Coronary artery (tissue), 2 donors: ENCODE measurements around the gene LRFN4.

Source experiments
- DNase-seq: peaks from one replicate; pipeline ENCODE4 v3.0.0-alpha.2; 2017; ENCODE audit warnings: low spot score
- H3K27ac ChIP-seq, 2 donors: fragments of 200-600 bp; sonication (generic); one replicate each; pipeline ENCODE4 v1.5.1; 2016 to 2019
- H3K4me3 ChIP-seq: fragments of 200-600 bp; sonication (generic); 2 replicates; pipeline ENCODE4 v1.5.1; 2016; ENCODE audit warnings: mild to moderate bottlenecking, moderate library complexity
- CTCF ChIP-seq: fragments of 200-600 bp; sonication (generic); IDR thresholded peaks from one replicate; pipeline ENCODE4 v1.5.1; 2019; ENCODE audit warnings: antibody characterized with exemption

Gene LRFN4

GRCh38 chr11:66854231-66854661 lies 2.6 kb upstream of the LRFN4 start:
- no peak for TF ChIP-seq CTCF
- no peak overlapping the region for H3K4me3 ChIP-seq
- H3K27ac ChIP-seq, result no peak overlapping the region
- DNase-seq, result no peak

- Histone ChIP-seq H3K27ac (no peak overlapping the region), H3K4me3 (no peak overlapping the region)
- no peak for DNase-seq
- no peak for TF ChIP-seq CTCF
Measured at GRCh38 chr11:66854729-66855211, 2.1 kb upstream of the LRFN4 start.

GRCh38 chr11:66855574-66856495 lies 1.0 kb upstream of the LRFN4 start:
- peak overlapping the region; percentile 90 to 92 for H3K27ac ChIP-seq
- no peak for TF ChIP-seq CTCF
- DNase-seq, result peak; percentile 97
- H3K4me3 ChIP-seq, result peak overlapping the region; percentile 79

- peak overlapping the region; percentile 79 for H3K4me3 ChIP-seq
- TF ChIP-seq CTCF, result no peak
- no peak for DNase-seq
- peak overlapping the region; percentile 55 to 92 for H3K27ac ChIP-seq
Measured at GRCh38 chr11:66857234-66857926, 516 bp downstream of the LRFN4 start.

- Histone ChIP-seq H3K4me3 (no peak overlapping the region), H3K27ac (peak overlapping the region in 1 of 2 donors; percentile 92)
- no peak for DNase-seq
- no peak for TF ChIP-seq CTCF
Measured at GRCh38 chr11:66857927-66858185, 992 bp downstream of the LRFN4 start.

GRCh38 chr11:66858186-66858938 lies 1.5 kb downstream of the LRFN4 start:
- TF ChIP-seq CTCF, result no peak
- H3K4me3 ChIP-seq, result no peak overlapping the region
- DNase-seq, result no peak
- no peak overlapping the region for H3K27ac ChIP-seq
